Subcutaneous adipose tissue (tissue), 4 donors: ENCODE results near the gene PAH. TPM values are rescaled to one million over a fixed set of nuclear protein-coding genes. Genes with fewer than 3 reads are reported as not detected.

Experiments
- total RNA-seq, 4 donors: library from RNA; depleted of rRNA; stranded (reverse); fragments of >200 nt; gene quantifications; one replicate each; pipeline ENCODE4 v1.1.0, GENCODE V29; 2016
- TF ChIP-seq, protein P1 (sequence below): fragments of 450-650 bp; IDR thresholded peaks from one replicate; pipeline ENCODE4 v1.5.1; 2016; ENCODE audit warnings: low read depth, mild to moderate bottlenecking, control low read depth, antibody characterized with exemption, moderate library complexity

PAH gene
- total RNA-seq: not detected

DNA sequence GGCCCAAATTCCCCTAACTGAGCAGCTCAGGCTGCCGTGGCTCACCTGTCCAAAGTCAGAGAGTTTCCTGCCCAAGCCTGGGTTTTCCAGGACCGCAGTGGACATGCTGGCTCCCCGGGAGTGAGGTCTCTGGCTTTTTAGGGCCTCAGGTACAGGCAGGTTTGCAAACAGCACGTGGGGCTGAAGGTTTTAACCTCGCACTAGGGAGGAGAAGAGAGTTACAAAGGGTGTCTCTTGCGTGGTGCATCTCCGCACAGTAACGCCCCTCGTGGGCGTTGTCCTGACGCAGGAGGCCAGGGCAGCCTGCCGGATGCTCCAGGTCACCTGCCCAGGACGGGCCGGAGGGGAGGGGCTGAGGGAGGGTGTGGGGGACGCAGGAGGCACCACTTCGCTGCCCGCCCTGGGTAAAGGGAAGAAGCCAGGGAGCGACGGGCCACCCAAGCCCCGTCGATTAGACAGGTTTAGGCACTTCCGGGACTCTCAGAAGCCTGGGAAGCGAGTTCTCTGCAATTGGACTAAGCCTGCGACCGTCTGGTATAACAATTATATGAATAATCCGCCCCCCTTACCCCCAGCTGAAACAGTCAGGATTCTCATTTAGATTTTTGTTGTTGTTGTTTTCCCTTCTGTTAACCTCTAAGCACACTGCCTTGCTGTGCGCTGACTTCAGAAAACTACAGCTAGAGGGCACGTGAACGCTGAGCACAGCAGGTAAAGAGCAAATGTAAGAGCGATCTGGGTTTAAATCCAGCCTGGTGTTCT is at the start of gene PAH:
Gene PAH, minus strand, starts transcription at position 219 of the 762 bp plus-strand sequence. Its CDS starts 114 bp downstream, at position 105.
- TF ChIP-seq, protein P1, sequence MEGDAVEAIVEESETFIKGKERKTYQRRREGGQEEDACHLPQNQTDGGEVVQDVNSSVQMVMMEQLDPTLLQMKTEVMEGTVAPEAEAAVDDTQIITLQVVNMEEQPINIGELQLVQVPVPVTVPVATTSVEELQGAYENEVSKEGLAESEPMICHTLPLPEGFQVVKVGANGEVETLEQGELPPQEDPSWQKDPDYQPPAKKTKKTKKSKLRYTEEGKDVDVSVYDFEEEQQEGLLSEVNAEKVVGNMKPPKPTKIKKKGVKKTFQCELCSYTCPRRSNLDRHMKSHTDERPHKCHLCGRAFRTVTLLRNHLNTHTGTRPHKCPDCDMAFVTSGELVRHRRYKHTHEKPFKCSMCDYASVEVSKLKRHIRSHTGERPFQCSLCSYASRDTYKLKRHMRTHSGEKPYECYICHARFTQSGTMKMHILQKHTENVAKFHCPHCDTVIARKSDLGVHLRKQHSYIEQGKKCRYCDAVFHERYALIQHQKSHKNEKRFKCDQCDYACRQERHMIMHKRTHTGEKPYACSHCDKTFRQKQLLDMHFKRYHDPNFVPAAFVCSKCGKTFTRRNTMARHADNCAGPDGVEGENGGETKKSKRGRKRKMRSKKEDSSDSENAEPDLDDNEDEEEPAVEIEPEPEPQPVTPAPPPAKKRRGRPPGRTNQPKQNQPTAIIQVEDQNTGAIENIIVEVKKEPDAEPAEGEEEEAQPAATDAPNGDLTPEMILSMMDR: no peak

DNA sequence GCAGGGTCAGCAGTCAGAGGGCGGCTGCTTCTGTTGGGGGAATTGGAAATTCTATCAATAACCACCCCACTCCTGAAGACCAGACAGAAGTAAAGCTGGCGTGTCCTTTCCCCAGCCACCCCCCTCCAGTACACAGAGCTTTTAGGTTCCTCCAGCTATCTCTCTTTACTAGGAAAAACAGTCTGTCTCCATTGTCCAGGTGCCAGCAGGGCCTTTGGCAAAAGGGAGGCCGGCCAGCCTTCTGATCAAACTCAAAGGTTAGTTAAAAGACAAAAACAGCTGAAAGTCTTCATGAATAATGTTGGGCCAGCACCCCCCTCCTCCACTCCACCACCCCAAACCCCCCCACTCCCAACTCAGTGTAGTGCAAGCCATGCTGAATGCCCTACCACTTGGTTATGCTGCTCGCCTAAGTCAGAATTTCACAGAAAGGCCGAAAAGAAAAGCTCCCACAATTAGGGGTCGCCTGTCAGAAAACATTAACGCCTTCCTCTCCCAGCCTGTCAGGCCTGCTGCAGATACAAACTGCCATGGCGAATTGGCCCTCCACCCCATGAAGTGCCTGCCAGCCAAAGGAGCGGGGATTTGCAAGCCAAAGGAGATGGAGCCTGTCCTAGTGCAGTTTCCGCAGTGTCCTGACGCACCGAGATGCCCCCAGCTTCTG is 49.3 kb upstream of the PAH start:
- TF ChIP-seq, protein P1: no peak

DNA sequence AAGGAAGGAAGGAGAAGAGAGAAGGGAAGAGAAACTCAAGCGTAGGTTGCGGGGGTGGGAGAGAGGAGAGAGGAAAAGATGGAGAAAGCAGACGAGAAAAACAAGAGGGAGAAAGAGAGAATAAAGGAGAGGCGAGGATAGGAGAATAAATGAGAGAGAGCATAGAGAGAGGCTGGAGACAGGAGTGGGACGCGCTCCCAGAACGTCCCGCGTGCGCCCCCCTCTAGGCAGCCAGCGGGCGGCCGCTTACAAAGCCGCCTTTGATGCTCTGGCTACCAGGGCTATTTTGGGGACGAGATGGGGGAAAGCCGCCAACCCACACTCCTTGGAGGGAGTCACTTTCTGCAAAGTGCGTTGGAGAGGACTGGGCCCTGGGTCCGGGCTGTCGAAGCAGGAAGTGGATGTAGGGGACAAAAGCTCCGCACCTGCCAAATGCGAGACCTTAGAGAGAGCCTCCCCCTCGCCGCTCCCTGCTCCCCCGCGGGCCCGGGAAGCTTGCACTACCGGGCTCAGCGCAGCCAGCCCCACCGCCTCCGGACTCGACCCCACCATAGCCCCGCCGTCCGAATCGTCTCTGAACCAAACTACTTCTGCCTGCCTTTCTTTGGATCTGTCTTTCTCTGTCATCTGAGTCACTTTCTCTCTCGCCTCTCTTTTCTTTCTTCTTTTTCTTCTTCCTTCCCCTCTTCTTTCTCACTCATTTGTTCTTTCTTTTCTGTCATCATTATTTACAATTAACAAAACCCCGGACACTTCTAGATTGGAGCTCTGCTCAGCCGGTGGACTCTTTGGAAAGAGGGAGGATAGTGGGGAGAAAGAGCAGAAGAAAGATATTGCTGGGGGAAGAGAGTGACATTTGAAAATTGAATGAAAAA is 48.5 kb upstream of the PAH start:
- TF ChIP-seq, protein P1: no peak

DNA sequence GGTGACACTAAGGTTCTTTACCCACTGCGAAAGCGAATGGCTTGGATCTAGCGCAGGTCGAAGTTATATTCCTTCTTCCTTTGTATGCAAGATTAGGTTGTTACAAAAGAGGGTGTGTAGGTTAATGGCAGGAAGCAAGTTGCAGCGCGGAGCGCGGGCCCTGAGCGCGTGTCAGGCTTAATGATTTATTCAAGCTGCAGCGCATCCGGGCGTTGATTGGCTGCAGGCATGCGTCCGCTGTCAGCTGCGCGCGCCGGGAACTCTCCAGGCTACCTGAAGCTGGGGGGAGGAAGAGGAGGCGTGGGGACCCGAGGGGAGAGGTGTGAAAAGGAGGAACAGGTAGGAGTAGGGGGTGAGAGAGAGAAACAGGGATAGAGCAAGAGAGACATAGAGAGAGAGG is 47.8 kb upstream of the PAH start:
- TF ChIP-seq, protein P1: no peak

DNA sequence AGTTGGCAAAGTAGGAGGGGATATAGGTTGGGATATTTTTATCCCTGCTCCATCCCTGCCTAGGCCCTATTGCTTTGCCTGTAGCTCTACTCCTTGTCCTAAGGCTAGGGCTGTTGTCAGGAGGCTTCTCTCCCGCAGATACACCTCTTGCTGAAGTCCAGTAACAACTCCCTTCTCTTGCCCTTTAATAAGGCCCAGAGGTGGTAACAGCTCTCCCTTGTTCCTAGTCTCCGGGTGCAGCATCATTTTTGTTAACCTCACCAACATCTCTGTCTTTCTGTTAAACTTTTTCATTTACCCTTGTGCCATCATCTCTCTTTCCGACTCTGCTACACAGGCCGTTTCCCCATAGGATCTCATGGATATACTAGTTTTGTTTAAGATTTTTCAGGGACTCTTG is 46.8 kb upstream of the PAH start:
- TF ChIP-seq, protein P1: no peak

DNA sequence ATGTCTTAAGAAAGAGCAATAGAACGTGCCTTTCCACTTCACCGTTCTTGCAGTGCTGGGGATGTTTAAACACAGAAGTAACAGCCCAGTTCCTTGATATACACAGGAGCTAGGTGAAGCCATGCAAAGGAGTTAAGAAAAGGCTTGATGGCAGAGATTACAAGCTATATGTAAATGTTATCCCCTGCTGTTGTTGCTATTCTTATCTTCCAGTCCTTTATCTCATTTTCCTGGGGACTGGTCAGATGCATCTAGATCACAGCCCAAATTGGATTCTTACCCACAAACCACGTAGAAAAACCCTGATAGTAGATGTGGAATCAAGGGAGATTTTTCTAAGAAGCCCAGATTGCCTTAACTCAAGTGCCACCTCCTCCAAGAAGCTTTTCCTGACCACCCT is 45.9 kb upstream of the PAH start:
- TF ChIP-seq, protein P1: no peak

DNA sequence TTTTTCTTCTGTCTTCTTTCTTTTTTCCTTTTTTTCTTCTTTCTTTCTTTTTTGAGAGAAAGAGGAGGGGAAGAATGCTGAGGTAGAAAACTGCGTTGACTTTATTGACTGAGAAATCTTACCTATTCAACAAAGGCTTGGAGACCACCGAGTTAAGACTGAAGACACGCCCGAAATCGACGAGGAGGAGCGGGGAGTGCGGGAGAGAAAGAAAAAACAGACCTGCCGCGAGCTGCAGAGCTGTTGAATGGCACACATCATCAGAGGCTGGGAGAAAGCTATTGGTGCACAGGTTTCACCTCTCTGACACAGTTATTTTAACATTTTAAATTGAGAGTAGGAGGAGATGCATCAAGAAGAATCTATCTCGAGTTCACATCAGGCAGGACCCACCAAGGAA is 45.5 kb upstream of the PAH start:
- TF ChIP-seq, protein P1: no peak
